ENCODE results near the gene AFF3.

Gene AFF3

DNA sequence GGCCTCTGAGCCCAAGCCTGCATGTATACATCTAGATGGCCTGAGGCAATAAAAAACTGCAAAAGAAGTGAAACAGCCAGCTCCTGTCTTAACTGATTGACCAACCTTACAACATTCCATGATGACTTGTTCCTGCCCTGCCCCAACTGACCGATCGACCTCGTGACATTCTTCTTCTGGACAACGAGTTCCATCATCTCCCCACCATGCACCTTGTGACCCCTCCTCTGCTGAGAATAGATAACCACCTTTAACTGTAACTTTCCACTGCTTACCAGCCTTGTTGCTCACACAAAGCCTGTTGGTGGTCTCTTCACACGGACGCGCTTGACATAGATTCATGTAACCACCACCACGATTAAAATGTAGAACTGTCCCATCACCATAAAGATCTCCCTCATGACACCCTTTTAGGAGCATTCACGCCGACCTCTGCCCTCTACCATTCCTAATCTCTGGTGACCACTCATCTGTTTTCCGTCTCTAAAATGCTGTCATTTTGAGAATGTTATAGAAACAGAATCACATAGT, 532.5 kb downstream of the AFF3 start:
- no peak for TF ChIP-seq REST (IDR thresholded peaks at IDR 0.05; ENCODE audit: insufficient read depth in 1 of 2, low read depth in 2 of 2, low read length in 2 of 2)
- no peak for TF ChIP-seq TAF1 (IDR thresholded peaks at IDR 0.05; ENCODE audit: borderline replicate concordance, insufficient read depth, low read length)
- TF ChIP-seq SIN3A (IDR thresholded peaks at IDR 0.05; ENCODE audit: borderline replicate concordance, insufficient read depth, low read length), result no peak
- no peak for TF ChIP-seq POLR2AphosphoS5 (IDR thresholded peaks at IDR 0.05; ENCODE audit: low read depth, low read length)
- TF ChIP-seq FOXP2 (optimal IDR thresholded peaks at IDR 0.05; ENCODE audit: borderline replicate concordance, extremely low read depth, extremely low read length, insufficient read depth), result no peak

- TF ChIP-seq SIN3A (IDR thresholded peaks at IDR 0.05; ENCODE audit: borderline replicate concordance, insufficient read depth, low read length) (no peak), TAF1 (IDR thresholded peaks at IDR 0.05; ENCODE audit: borderline replicate concordance, insufficient read depth, low read length) (no peak), POLR2AphosphoS5 (IDR thresholded peaks at IDR 0.05; ENCODE audit: low read depth, low read length) (no peak), REST (IDR thresholded peaks at IDR 0.05; ENCODE audit: insufficient read depth in 1 of 2, low read depth in 2 of 2, low read length in 2 of 2) (no peak), FOXP2 (optimal IDR thresholded peaks at IDR 0.05; ENCODE audit: borderline replicate concordance, extremely low read depth, extremely low read length, insufficient read depth) (no peak)
Measured at GRCh38 chr2:99608861-99609260, 533.5 kb downstream of the AFF3 start.

DNA sequence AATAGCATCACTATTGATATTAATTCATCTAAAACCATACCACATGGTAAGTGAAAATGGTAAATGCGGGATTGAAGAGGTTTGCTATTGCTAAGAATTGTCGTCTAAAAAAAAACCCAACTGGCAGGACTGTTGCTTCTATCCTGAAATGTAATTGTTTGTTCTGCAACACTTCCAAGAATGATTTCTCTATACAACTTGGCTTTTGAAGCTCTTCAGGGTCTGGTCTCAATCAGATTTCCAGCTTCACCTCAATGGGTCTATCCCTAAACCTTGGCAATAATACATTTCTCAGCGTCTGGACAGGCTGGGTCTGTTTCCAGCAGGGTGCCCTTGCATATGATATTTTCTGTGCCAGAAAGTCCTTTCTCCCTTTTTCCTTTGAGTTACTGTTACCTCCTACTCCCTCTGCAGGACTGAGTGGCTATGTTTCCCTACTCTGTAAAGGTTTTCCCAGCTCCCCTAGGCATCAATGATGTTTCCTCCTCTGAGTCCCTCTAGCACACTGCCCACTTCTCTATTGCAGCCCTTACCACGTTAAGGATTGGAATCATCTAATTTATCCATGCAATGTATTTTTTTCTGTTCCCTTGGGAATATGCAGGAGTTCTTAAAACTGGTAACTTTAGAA, 534.4 kb downstream of the AFF3 start:
- no peak for TF ChIP-seq FOXP2 (optimal IDR thresholded peaks at IDR 0.05; ENCODE audit: borderline replicate concordance, extremely low read depth, extremely low read length, insufficient read depth)
- TF ChIP-seq TAF1 (IDR thresholded peaks at IDR 0.05; ENCODE audit: borderline replicate concordance, insufficient read depth, low read length), result no peak
- TF ChIP-seq REST (IDR thresholded peaks at IDR 0.05; ENCODE audit: insufficient read depth in 1 of 2, low read depth in 2 of 2, low read length in 2 of 2), result no peak
- no peak for TF ChIP-seq SIN3A (IDR thresholded peaks at IDR 0.05; ENCODE audit: borderline replicate concordance, insufficient read depth, low read length)
- TF ChIP-seq POLR2AphosphoS5 (IDR thresholded peaks at IDR 0.05; ENCODE audit: low read depth, low read length), result no peak

DNA sequence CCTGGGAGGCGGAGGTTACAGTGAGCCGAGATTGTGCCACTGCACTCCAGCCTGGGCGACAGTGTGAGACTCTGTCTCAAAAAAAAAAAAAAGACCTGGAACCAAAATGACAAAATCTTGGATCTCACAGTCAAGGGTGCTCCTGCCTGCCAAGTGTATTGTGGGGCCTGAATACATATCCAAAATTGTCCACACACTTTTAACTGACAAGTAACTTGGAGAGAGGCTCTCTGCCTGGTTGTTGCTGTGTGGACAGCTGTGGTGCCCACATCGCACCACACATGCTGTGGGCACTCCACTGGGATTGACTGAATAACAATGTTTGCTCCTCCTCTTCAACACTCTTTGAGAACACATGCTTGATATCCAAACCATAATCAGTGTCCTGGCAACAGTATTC, 534.9 kb downstream of the AFF3 start:
- TF ChIP-seq FOXP2 (optimal IDR thresholded peaks at IDR 0.05; ENCODE audit: borderline replicate concordance, extremely low read depth, extremely low read length, insufficient read depth) (no peak), REST (IDR thresholded peaks at IDR 0.05; ENCODE audit: insufficient read depth in 1 of 2, low read depth in 2 of 2, low read length in 2 of 2) (no peak), SIN3A (IDR thresholded peaks at IDR 0.05; ENCODE audit: borderline replicate concordance, insufficient read depth, low read length) (no peak), TAF1 (IDR thresholded peaks at IDR 0.05; ENCODE audit: borderline replicate concordance, insufficient read depth, low read length) (no peak), POLR2AphosphoS5 (IDR thresholded peaks at IDR 0.05; ENCODE audit: low read depth, low read length) (no peak)

All from PFSK-1 (cell line).